Esophagus squamous epithelium (tissue), 4 donors: Measurements from ENCODE around the gene TNIP1.
A peak's percentile ranks its signal among the peaks of the same experiment; 100 is the strongest.

Experiments
- CTCF ChIP-seq, 6 experiments: fragments of 450-650 bp in 4 of 6; fragments of 200-600 bp in 2 of 6; sonication (generic) in 2 of 6; IDR thresholded peaks; one replicate each; pipeline ENCODE4 v1.5.1; 2016 to 2019; ENCODE audit warnings: antibody characterized with exemption in 6 of 6, mild to moderate bottlenecking in 4 of 6, moderate library complexity in 4 of 6
- POLR2A ChIP-seq, 4 donors: fragments of 450-650 bp; IDR thresholded peaks; one replicate each; pipeline ENCODE4 v1.6.1; 2017; ENCODE audit warnings: antibody characterized with exemption in 4 of 4, mild to moderate bottlenecking in 4 of 4, moderate library complexity in 3 of 4

- TF ChIP-seq CTCF (IDR thresholded peaks at IDR 0.05) (peak in 1 of 6 experiments; percentile 15), POLR2A (IDR thresholded peaks at IDR 0.05) (no peak)
Observed at GRCh38 chr5:151058301-151058700, 22.5 kb downstream of the TNIP1 start.
